Measurements from ENCODE around the gene PPP1R12A.

DNA sequence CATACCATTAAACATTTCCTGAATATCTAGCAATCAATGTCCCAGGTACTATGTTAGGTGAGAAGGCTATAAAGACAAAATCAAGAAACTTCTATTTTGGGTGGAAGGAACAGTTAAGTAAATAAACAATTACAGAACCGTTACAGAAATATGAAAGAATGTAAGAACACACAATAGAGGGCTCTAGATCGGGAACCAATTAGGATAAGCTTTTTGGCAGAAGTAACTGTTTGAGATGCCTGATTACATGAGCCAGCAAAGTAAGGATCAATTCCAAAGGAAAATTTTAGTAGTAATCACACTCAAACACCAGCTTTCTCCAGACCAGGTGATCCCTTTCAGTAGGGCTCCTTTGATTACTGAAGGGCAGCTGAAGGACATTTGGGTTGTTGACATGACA lies 33.9 kb downstream of the PPP1R12A start:
- TF ChIP-seq POLR2A (IDR thresholded peaks at IDR 0.05; ENCODE audit: low read length), result no peak
- TF ChIP-seq GATA1 (IDR thresholded peaks at IDR 0.05; ENCODE audit: low read depth, low read length), result no peak
